Body of pancreas (tissue), 4 donors: ENCODE results near the gene SLC10A7. TPM values are rescaled to one million over a fixed set of nuclear protein-coding genes. Genes with fewer than 3 reads are reported as not detected.

ENCODE experiments used
- ATAC-seq: fragments of 150-250 bp; one replicate; pipeline ENCODE4 v1.9.1; 2016
- DNase-seq, 4 donors: peaks; one replicate each; pipeline ENCODE4 v3.0.0-alpha.2; 2019
- H3K27ac ChIP-seq, 4 donors: fragments of 200-600 bp; sonication (generic); 1 replicate in 3 of 4; 2 replicates in 1 of 4; pipeline versions ENCODE4 v1.5.1 to v1.6.1; 2016 to 2019; ENCODE audit warnings: mild to moderate bottlenecking in 1 of 4, mixed read lengths in 1 of 4, moderate library complexity in 1 of 4
- H3K27me3 ChIP-seq, 2 donors: fragments of 200-600 bp; sonication (generic); one replicate each; pipeline ENCODE4 v1.6.0; 2016; ENCODE audit warnings: mild to moderate bottlenecking in 1 of 2
- H3K36me3 ChIP-seq, 2 donors: fragments of 200-600 bp; sonication (generic); replicated peaks in 1 of 2; 2 replicates each; pipeline ENCODE4 v1.5.1; 2016; ENCODE audit warnings: low read depth in 2 of 2; ENCODE audit not compliant: insufficient read depth in 1 of 2
- H3K4me1 ChIP-seq: fragments of 200-600 bp; sonication (generic); one replicate; pipeline ENCODE4 v1.6.0; 2016
- H3K4me3 ChIP-seq, 2 donors: fragments of 200-600 bp; sonication (generic); 1 replicate in 1 of 2; 2 replicates in 1 of 2; pipeline ENCODE4 v1.5.1; 2016 to 2019
- H3K9me3 ChIP-seq, 3 donors: fragments of 200-600 bp; sonication (generic); 1 replicate in 2 of 3; 2 replicates in 1 of 3; pipeline ENCODE4 v1.5.1; 2016
- CTCF ChIP-seq, 7 experiments: fragments of 450-650 bp in 4 of 7; fragments of 200-600 bp in 3 of 7; sonication (generic) in 3 of 7; IDR thresholded peaks; one replicate each; pipeline ENCODE4 v1.5.1; 2016 to 2019; ENCODE audit warnings: antibody characterized with exemption in 7 of 7
- POLR2A ChIP-seq, 3 donors: fragments of 450-650 bp; IDR thresholded peaks; one replicate each; pipeline ENCODE4 v1.6.1; 2016; ENCODE audit warnings: antibody characterized with exemption in 3 of 3, mild to moderate bottlenecking in 2 of 3
- WGBS, 2 donors: methylation state at CpG; one replicate each; pipeline ENCODE4 v1.1.5; 2017; 5-methylcytosine and 5-hydroxymethylcytosine counted together
- intact Hi-C: fragments of 100-400 bp; cut with DNase I; formaldehyde crosslinking; loops from one replicate; pipeline ENCODE4 v1.15.1; 2023
- microRNA-seq, 2 donors: library from miRNA; unstranded; fragments of <30 nt; microRNA quantifications; one replicate each; pipeline ENCODE4, GENCODE V29; 2016; ENCODE audit warnings: borderline number of aligned reads in 2 of 2, borderline replicate concordance in 2 of 2
- small RNA-seq: library from RNA; depleted of rRNA; stranded (forward); fragments of <200 nt; gene quantifications from one replicate; pipeline ENCODE3, GENCODE V24; 2016
- total RNA-seq, 2 donors: library from RNA; depleted of rRNA; stranded (reverse); fragments of >200 nt; gene quantifications; one replicate each; pipeline ENCODE4 v1.1.0, GENCODE V29; 2016

The SLC10A7 gene
- total RNA-seq, 2 donors from 2014 or later: 10.4 to 13.5 TPM

GRCh38 chr4:146210890-146211289 is 310.9 kb downstream of the SLC10A7 start:
- 52 to 60% methylated on average over 2 of the region's 2 CpGs for WGBS, 2 donors
- Histone ChIP-seq H3K27ac (no peak overlapping the region), H3K36me3 (no peaks in the 10 kb centered on the region), H3K27me3 (no peaks in the 10 kb centered on the region), H3K9me3 (no peaks in the 10 kb centered on the region), H3K4me1 (no peaks in the 10 kb centered on the region), H3K4me3 (no peak overlapping the region)
- intact Hi-C loops: no loop called here
- TF ChIP-seq CTCF (IDR thresholded peaks at IDR 0.05) (no peak), POLR2A (IDR thresholded peaks at IDR 0.05) (no peak)
- DNase-seq (no peak), ATAC-seq (no peak)

GRCh38 chr4:146207410-146207809 is 314.3 kb downstream of the SLC10A7 start:
- Histone ChIP-seq H3K27ac (no peak overlapping the region), H3K9me3 (no peaks in the 10 kb centered on the region), H3K36me3 (no peaks in the 10 kb centered on the region), H3K4me1 (no peaks in the 10 kb centered on the region), H3K27me3 (no peaks in the 10 kb centered on the region), H3K4me3 (no peak overlapping the region)
- no peak for DNase-seq
- TF ChIP-seq POLR2A (IDR thresholded peaks at IDR 0.05) (no peak), CTCF (IDR thresholded peaks at IDR 0.05) (no peak)
- intact Hi-C loops: no loop called here
- 66 to 71% methylated on average over 5 of the region's 5 CpGs for WGBS, 2 donors
- ATAC-seq: no peak

Small RNA genes within 50 kb of the gene (microRNA-seq; reads per million reads assigned to microRNA genes)
- gene MIR7849: 0 reads per million in 2 donors

Small RNA genes within 50 kb of the gene (small RNA-seq; reads per million reads assigned to genes)
- gene MIR7849: not detected

Other genes starting within 250 kb of the SLC10A7 start
- not detected for gene POU4F2, start 117.0 kb upstream of the SLC10A7 start, total RNA-seq